Activated T-helper 17 cell treated with anti-CD3 and anti-CD28 coated beads, Interleukin-2, amount 50 U/mL, for 72 hours (primary cell): ENCODE measurements around the gene OOSP3. TPM values are rescaled to one million over a fixed set of nuclear protein-coding genes. Genes with fewer than 3 reads are reported as not detected.
"Not testable (repeated sequence)": the region's sequence is repeated elsewhere in the genome, so short reads cannot be mapped to it uniquely, and the experiment has no call there.

Source experiments
- ATAC-seq: fragments of 150-1000 bp; cut with Tn5 transposase; replicated peaks from 2 replicates; pipeline ENCODE4 v1.10.0; 2021; ENCODE audit warnings: mild to moderate bottlenecking, moderate library complexity
- H3K27ac Mint-ChIP-seq: one replicate; pipeline ENCODE4 v1.8.0; 2022; ENCODE audit warnings: mixed read lengths
- H3K27me3 Mint-ChIP-seq: one replicate; pipeline ENCODE4 v1.8.0; 2022; ENCODE audit warnings: mixed read lengths
- H3K36me3 Mint-ChIP-seq: one replicate; pipeline ENCODE4 v1.8.0; 2022; ENCODE audit warnings: low read depth, mild to moderate bottlenecking, mixed read lengths
- H3K4me1 Mint-ChIP-seq: one replicate; pipeline ENCODE4 v1.8.0; 2022; ENCODE audit warnings: mixed read lengths
- H3K4me3 Mint-ChIP-seq: one replicate; pipeline ENCODE4 v1.8.0; 2022; ENCODE audit warnings: mild to moderate bottlenecking, mixed read lengths
- H3K9me3 Mint-ChIP-seq: one replicate; pipeline ENCODE4 v1.8.0; 2022; ENCODE audit warnings: mixed read lengths
- total RNA-seq, 2 donors: library from RNA; stranded (reverse); gene quantifications; one replicate each; pipeline ENCODE4 v1.2.3, GENCODE V29; 2022

Gene OOSP3
- total RNA-seq, 2 donors from 2014 or later: not detected

- no peak overlapping the region for H3K4me3 Mint-ChIP-seq
- no peak for ATAC-seq
- no peaks in the 10 kb centered on the region for H3K9me3 Mint-ChIP-seq
- peak overlapping the region; percentile 16 for H3K27ac Mint-ChIP-seq
- H3K4me1 Mint-ChIP-seq: peaks cover 14% of the 10 kb centered on the region
- H3K36me3 Mint-ChIP-seq: no peaks in the 10 kb centered on the region
- H3K27me3 Mint-ChIP-seq: no peaks in the 10 kb centered on the region
These were observed 18.9 kb upstream of the OOSP3 start for GRCh38 chr11:59859673-59860072.

- H3K36me3 Mint-ChIP-seq: no peaks in the 10 kb centered on the region
- no peak overlapping the region for H3K27ac Mint-ChIP-seq
- H3K9me3 Mint-ChIP-seq: peaks cover 3% of the 10 kb centered on the region
- ATAC-seq: no peak
- no peak overlapping the region for H3K4me3 Mint-ChIP-seq
- H3K4me1 Mint-ChIP-seq: peaks cover 12% of the 10 kb centered on the region
- peaks cover 3% of the 10 kb centered on the region for H3K27me3 Mint-ChIP-seq
These were observed 16.3 kb upstream of the OOSP3 start for GRCh38 chr11:59862252-59862651.

DNA sequence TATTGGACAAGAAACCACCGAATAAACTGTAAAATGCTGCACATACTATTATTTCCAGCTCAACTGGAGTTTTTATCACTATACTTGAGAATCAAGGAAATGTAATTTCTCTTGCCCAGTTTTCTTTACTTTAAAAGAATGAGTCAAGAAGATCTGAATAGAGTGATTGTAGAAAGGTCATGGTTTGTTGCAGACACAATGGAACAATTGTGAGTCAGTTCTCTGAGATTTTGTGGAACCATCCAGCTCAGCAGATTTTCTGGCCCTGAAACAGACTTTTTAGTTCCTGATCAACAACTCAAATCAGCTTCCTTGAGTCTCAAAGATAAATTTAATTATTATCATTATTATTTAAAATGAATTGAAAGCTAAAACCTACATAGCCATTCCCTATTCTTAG is 13.6 kb upstream of the OOSP3 start:
- Mint-ChIP-seq H3K27ac (no peak overlapping the region), H3K9me3 (peaks cover 3% of the 10 kb centered on the region), H3K27me3 (peaks cover 3% of the 10 kb centered on the region), H3K4me1 (no peaks in the 10 kb centered on the region), H3K36me3 (no peaks in the 10 kb centered on the region), H3K4me3 (no peak overlapping the region)
- peak; percentile 69 for ATAC-seq

- Mint-ChIP-seq H3K4me1 (no peaks in the 10 kb centered on the region), H3K36me3 (no peaks in the 10 kb centered on the region), H3K27me3 (peaks cover 3% of the 10 kb centered on the region), H3K4me3 (no peak within 1 kb of the TSS), H3K27ac (no peak within 1 kb of the TSS), H3K9me3 (peaks cover 3% of the 10 kb centered on the region)
- no peak for ATAC-seq
These were observed 12.2 kb upstream of the OOSP3 start, which contains the start of gene TCN1 for GRCh38 chr11:59866397-59866796. Gene TCN1 (minus strand): TSS chr11:59866487. CDS start chr11:59866470, 17 bp downstream.

- no peak overlapping the region for H3K4me3 Mint-ChIP-seq
- H3K9me3 Mint-ChIP-seq: peaks cover 8% of the 10 kb centered on the region
- ATAC-seq: no peak
- no peaks in the 10 kb centered on the region for H3K4me1 Mint-ChIP-seq
- H3K27ac Mint-ChIP-seq: no peak overlapping the region
- H3K27me3 Mint-ChIP-seq: peaks cover 3% of the 10 kb centered on the region
- no peaks in the 10 kb centered on the region for H3K36me3 Mint-ChIP-seq
These were observed 11.7 kb upstream of the OOSP3 start for GRCh38 chr11:59866836-59867235.

- ATAC-seq: no peak
- Mint-ChIP-seq H3K27me3 (peaks cover 3% of the 10 kb centered on the region), H3K4me3 (no peak overlapping the region), H3K27ac (no peak overlapping the region), H3K9me3 (peaks cover 8% of the 10 kb centered on the region), H3K4me1 (no peaks in the 10 kb centered on the region), H3K36me3 (no peaks in the 10 kb centered on the region)
These were observed 10.6 kb upstream of the OOSP3 start for GRCh38 chr11:59867946-59868345.

- H3K27ac Mint-ChIP-seq: no peak overlapping the region
- peaks cover 7% of the 10 kb centered on the region for H3K9me3 Mint-ChIP-seq
- peaks cover 14% of the 10 kb centered on the region for H3K27me3 Mint-ChIP-seq
- no peaks in the 10 kb centered on the region for H3K4me1 Mint-ChIP-seq
- no peak for ATAC-seq
- no peaks in the 10 kb centered on the region for H3K36me3 Mint-ChIP-seq
- H3K4me3 Mint-ChIP-seq: no peak overlapping the region
These were observed 6.5 kb upstream of the OOSP3 start for GRCh38 chr11:59872076-59872475.

GRCh38 chr11:59875856-59876519 is 2.6 kb upstream of the OOSP3 start:
- no peak overlapping the region for H3K27ac Mint-ChIP-seq
- no peak for ATAC-seq
- H3K27me3 Mint-ChIP-seq: peaks cover 14% of the 10 kb centered on the region
- H3K9me3 Mint-ChIP-seq: peaks cover 5% of the 10 kb centered on the region
- no peaks in the 10 kb centered on the region for H3K36me3 Mint-ChIP-seq
- H3K4me1 Mint-ChIP-seq: no peaks in the 10 kb centered on the region
- no peak overlapping the region for H3K4me3 Mint-ChIP-seq

- Mint-ChIP-seq H3K4me1 (no peaks in the 10 kb centered on the region), H3K4me3 (no peak overlapping the region), H3K9me3 (no peaks in the 10 kb centered on the region), H3K27ac (no peak overlapping the region), H3K36me3 (no peaks in the 10 kb centered on the region), H3K27me3 (peaks cover 14% of the 10 kb centered on the region)
- ATAC-seq: no peak
These were observed 1.3 kb upstream of the OOSP3 start for GRCh38 chr11:59877325-59877724.

DNA sequence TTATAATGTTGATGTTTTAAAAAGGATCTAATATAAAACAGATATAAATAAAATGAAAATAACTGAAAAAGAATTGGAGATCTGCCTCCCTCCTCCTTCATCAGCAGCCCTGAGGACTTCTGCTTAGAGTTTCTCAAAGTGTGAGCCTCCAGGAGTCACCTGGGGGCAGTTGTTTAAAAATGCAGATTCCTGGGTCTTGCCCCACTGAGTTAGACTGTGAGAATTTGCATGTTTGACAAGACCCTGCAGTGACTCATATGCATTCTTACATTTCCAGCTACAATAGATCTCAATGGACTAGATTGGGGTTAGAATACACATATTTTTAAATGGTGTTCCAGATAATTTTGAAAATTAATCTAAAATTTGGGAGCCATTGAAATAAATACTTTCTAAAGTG is 798 bp upstream of the OOSP3 start:
- no peak for ATAC-seq
- Mint-ChIP-seq H3K36me3 (no peaks in the 10 kb centered on the region), H3K4me3 (no peak overlapping the region), H3K9me3 (no peaks in the 10 kb centered on the region), H3K27ac (no peak overlapping the region), H3K27me3 (peaks cover 14% of the 10 kb centered on the region), H3K4me1 (no peaks in the 10 kb centered on the region)

DNA sequence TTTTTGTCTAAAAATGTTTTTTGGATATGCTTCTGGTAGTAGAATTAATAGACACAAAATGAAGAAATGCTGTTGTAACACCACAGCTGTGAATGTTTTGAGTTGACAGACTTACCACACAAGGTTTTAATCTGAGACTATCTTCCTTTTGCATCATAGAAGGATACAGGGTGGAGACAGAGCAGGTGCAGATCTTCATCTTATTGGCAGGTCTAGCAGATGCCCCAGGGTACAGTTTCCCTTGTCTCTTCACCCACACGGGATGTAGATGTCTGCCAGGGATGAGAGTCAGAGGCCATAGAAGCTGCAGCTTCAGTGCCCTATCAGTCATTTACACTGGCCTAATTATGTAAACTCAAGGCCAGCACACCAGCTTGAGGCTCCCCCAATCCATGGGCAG is 985 bp downstream of the OOSP3 start:
- Mint-ChIP-seq H3K9me3 (no peaks in the 10 kb centered on the region), H3K27ac (no peak overlapping the region), H3K27me3 (peaks cover 14% of the 10 kb centered on the region), H3K36me3 (no peaks in the 10 kb centered on the region), H3K4me1 (no peaks in the 10 kb centered on the region), H3K4me3 (no peak overlapping the region)
- ATAC-seq: no peak

DNA sequence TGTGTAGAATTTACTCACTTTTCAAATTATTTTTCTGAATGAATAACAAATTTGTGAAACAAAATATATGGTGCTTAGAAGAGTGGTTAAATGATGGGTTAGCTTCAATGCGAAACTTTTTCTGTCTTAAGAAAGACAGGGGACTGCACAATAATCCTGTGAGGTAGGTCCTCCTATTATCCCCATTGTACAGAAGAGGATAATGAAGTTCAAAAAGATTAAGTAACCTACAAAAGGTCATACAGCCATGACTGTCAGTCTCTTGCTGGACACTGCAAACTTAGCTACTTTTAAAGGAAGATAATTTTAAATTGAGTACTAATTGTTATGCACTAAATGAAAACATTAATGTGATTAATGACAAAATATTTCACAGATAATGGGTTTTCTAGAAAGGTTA is 5.0 kb downstream of the OOSP3 start:
- Mint-ChIP-seq H3K27me3 (peaks cover 2% of the 10 kb centered on the region), H3K4me3 (no peak overlapping the region), H3K9me3 (no peaks in the 10 kb centered on the region), H3K4me1 (no peaks in the 10 kb centered on the region), H3K27ac (no peak overlapping the region), H3K36me3 (no peaks in the 10 kb centered on the region)
- no peak for ATAC-seq

DNA sequence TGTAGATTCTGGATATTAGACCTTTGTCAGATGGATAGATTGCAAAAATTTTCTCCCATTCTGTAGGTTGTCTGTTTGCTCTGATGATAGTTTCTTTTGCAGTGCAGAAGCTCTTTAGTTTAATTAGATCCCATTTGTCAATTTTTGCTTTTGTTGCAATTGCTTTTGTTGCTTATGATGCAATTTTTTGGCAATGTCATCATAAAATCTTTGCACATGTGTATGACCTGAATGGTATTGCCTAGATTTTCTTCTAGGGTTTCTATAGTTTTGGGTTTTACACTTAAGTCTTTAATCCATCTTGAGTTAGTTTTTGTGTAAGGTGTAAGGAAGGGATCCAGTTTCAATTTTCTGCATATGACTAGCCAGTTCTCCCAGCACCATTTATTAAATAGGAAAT is 8.6 kb downstream of the OOSP3 start:
- not testable (repeated sequence) for H3K27me3 Mint-ChIP-seq, H3K4me1 Mint-ChIP-seq, H3K36me3 Mint-ChIP-seq, ATAC-seq, H3K27ac Mint-ChIP-seq, H3K4me3 Mint-ChIP-seq
- peaks cover 11% of the 10 kb centered on the region for H3K9me3 Mint-ChIP-seq

DNA sequence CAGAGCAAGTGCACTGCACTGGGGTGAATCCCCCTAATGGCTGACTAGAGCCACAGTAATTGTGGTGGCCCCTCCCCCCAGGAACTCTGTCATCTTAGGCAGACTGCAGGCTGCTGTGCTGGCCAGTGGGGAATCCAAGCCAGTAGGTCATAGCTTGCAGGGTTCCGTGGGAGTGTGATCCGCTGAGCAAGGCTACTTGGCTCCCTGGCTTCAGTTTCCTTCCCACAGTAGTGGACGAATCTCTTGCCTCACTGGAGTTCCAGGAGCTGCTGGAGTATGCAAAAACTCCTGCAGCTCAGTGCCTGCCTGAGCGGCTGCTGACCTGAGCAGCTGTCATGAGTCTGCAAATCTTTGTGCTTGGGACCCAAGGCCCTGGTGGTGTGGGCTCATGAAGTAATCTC is 13.2 kb downstream of the OOSP3 start:
- no peaks in the 10 kb centered on the region for H3K4me1 Mint-ChIP-seq
- H3K9me3 Mint-ChIP-seq: peaks cover 11% of the 10 kb centered on the region
- no peak for ATAC-seq
- no peaks in the 10 kb centered on the region for H3K36me3 Mint-ChIP-seq
- H3K27me3 Mint-ChIP-seq: peaks cover 6% of the 10 kb centered on the region
- H3K4me3 Mint-ChIP-seq: no peak overlapping the region
- H3K27ac Mint-ChIP-seq: no peak overlapping the region

DNA sequence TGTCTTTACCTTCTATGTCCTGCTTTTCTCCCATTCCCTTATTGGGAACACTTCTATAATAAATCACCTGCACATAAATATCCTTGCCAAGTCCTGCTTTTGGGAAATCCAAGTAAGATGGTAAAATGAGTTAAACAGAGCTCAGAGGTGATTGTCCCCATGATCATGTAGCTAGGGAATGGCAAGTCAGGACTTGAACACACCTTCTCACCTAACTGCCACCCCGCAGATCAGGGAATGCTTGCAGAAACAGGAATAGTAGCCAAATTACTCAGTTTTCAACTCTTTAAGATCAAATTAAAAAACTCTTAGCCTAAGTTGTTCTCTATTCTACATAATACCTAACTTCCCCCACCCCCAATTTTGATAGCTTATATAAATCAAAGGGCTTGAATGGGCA is 16.0 kb downstream of the OOSP3 start:
- no peak for ATAC-seq
- no peaks in the 10 kb centered on the region for H3K36me3 Mint-ChIP-seq
- no peaks in the 10 kb centered on the region for H3K4me1 Mint-ChIP-seq
- H3K27ac Mint-ChIP-seq: no peak overlapping the region
- peaks cover 5% of the 10 kb centered on the region for H3K9me3 Mint-ChIP-seq
- peaks cover 4% of the 10 kb centered on the region for H3K27me3 Mint-ChIP-seq
- no peak overlapping the region for H3K4me3 Mint-ChIP-seq

- no peak overlapping the region for H3K27ac Mint-ChIP-seq
- H3K36me3 Mint-ChIP-seq: no peaks in the 10 kb centered on the region
- H3K9me3 Mint-ChIP-seq: no peaks in the 10 kb centered on the region
These were observed 19.5 kb downstream of the OOSP3 start for GRCh38 chr11:59898046-59898445.

More at GRCh38 chr11:59898046-59898445, 19.5 kb downstream of the OOSP3 start:
- Mint-ChIP-seq H3K27me3 (peaks cover 4% of the 10 kb centered on the region), H3K4me1 (no peaks in the 10 kb centered on the region), H3K4me3 (no peak overlapping the region)
- no peak for ATAC-seq
